HG02943 (cell line): Measurements from ENCODE around the gene CREB3L4.
"Not testable (repeated sequence)": the region's sequence is repeated elsewhere in the genome, so short reads cannot be mapped to it uniquely, and the experiment has no call there.

Source experiments
- ATAC-seq: cut with Tn5 transposase; IDR thresholded peaks from one replicate; pipeline ENCODE4 v1.9.1; 2021; ENCODE audit warnings: mild to moderate bottlenecking, low read depth, moderate library complexity; ENCODE audit not compliant: unreplicated experiment

Gene CREB3L4

DNA sequence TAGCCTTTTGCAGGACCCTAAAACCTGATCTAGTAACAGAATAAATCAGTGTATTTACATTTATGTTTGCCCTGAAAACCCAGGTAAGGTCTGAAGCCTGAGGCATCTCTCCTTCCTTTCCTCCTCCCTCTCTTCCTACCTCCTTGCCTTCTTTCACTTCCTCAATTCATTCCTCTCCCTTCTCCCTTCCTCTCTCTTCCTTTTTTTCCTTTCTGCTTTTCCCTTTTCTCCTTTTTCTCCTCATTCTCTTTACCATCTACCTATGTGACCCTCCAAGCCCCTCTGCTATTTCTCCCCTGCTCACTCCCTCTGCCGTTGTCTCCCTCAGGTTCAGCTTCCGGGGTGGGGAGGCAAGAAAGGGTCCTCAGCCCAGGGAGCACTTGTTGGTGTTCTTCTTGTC is 14.0 kb downstream of the CREB3L4 start:
- ATAC-seq: not testable (repeated sequence)

DNA sequence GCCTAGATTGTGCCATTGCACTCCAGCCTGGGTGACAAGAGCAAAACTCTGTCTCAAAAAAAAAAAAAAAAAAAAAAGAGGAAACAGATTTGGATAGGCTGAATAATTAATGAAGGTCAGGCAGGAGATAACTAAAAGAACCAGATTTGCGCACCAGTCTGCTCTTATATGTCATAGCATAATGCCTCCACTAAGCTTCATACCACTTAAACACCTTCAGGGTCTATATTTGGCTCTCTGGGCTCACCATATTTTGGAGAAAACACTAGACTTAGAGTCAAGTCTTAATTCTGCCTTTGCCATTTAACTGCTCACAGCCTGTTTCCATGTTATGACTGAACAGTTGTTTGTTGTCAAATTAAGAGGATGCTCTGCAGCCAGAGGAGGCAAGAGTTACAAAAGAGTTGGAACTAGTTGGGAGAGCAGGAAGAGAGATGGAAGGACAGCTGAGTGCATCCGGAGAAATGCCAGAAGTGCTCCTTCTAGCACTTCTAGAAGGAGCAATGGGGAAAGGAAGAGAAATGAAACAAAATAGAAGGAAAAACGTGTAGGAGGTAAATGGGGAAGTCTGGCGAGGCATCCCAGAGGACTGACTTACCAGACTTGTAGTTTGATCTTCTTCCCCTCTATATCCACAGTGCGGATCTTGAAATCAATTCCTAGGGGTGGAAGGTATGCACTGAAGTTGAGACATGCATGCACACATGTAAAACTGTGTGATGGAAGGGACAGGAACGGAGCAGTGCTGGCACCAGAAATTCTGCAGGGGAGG is 16.6 kb downstream of the CREB3L4 start:
- no peak for ATAC-seq

DNA sequence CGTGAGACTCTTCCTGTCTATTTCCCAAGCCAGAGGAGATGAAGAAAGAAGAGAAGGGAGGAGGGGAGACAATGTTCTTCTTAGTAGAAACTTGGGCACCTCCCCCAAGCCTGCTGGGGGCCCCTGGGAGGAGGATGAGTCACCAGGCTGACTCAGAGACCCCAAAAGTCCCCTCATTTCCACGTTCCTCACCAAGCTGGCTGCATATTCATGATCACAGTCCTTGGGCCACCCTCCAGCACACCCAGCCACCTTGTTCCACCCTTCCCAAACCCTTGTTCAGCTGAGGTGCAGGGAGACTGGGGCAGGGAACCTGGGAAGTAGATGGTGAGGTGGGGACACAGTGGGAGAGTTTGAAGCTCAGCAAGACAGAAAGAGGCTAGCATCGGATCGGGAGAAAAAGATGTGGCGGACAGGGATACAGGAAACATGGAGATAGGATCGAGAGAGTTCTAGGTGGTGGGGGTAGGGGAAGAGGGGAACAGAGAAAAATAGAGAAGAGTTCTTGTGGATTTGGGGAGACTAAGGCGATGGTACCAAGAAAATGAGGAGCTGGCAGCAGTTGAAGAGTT is 17.7 kb downstream of the CREB3L4 start:
- no peak for ATAC-seq

DNA sequence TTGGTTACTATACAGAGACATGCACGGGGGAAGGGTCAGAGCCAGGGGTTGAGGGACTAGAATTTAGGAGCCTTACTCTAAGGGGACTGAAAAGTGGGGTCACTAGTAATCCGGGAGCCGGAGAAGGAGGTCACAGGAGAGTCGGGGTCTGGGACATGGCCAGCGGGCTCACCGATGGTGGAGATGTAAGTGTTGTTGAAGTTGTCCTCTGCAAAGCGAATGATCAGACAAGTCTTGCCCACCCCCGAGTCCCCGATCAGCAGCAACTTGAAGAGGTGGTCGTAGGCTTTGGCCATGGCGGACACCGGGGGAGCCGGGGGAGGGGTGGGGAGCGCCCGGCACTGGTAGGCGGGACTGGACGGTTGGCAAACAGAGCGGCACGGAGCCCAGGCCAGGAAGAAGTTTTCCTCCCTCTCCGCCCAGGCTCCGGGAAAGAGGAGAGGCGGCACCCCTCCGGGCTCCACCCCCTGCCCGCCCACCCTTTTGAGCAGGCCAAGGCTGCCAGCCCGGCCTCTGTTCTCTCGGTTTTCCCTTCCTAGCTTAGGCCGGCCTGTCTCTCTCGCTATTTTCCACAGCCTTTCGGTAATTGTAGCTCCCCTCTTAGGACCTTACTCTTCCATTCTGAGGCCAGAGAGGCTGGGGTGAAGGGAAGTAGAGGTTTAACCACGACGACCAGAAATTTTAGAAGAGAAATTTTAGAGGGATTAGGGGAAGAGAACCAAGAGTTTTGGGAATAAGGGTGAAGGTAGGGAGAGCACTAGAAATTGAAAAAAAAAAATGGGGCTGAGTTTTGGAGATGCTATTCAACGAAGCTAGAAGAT is 18.4 kb downstream of the CREB3L4 start, which contains the start of gene RAB13:
Gene RAB13 (minus strand): TSS at position 399 of the 821 bp plus-strand sequence. CDS start 103 bp downstream, at position 296.
- no peak for ATAC-seq

DNA sequence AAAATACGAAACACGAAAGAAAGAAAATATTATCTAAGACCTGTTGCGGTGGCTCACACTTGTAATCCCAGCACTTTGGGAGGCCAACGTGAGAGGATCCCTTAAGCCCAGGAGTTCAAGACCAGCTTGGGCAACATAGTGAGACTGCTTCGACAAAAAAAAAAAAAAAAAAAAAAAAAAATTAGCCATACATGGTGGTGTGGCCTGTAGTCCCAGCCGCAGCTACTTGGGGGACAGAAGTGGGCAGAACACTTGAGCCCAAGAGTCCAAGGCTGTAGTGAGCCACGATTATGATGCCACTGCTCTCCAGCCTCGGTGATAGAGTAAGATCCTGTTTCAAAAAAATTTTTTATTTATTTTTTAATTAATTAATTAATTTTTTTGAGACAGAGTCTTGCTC is 19.9 kb downstream of the CREB3L4 start:
- no peak for ATAC-seq

DNA sequence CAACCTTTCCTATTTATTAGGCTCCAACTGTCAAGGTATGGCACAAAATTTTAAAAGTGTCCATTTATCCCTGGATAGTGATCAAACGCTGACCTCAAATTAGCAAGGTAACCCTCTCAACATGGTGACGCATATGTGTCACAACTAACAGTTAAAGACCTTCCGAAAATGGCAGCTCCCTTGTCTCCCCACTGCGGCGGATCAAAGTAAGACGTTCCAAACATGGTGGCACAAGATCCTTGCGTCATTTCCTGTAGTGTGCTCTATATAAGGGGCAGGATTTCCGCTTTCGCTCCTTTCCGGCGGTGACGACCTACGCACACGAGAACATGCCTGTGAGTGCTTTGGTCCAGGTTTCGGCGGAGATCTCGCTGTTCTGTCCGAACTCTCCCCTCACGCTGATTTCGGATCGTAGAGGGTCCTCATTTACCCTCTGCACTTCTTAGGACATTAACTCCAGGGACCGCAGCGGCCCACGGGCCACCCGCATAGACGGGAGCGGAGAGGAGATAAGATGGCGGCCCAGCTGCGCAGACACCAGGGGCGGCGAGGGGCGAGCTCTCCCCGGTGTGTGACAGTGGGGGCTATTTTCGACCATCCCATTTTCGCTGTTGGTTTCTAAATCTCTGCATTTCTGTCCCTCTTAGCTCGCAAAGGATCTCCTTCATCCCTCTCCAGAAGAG is 22.9 kb downstream of the CREB3L4 start, which contains the start of gene RPS27:
Gene RPS27 (plus strand): TSS at position 295 of the 683 bp plus-strand sequence. CDS start 35 bp downstream, at position 330.
- peak; percentile 59 for ATAC-seq

DNA sequence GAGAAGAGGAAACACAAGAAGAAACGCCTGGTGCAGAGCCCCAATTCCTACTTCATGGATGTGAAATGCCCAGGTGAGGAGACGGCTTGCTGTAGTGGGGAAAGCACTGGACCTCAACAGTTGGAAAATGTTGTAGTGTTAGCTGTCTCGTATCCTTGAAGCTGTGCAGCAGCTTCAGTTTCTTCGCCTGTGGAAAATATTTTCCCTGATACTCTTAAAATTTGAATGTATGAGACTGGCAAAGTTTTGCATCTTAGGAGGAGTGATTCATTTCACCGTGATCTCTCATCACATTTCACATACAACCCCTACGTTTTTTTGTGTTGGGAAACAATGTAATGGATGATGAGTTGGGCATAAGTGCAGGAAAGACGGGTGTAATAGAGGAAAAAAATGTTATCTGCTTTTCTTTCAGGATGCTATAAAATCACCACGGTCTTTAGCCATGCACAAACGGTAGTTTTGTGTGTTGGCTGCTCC is 23.5 kb downstream of the CREB3L4 start:
- no peak for ATAC-seq

DNA sequence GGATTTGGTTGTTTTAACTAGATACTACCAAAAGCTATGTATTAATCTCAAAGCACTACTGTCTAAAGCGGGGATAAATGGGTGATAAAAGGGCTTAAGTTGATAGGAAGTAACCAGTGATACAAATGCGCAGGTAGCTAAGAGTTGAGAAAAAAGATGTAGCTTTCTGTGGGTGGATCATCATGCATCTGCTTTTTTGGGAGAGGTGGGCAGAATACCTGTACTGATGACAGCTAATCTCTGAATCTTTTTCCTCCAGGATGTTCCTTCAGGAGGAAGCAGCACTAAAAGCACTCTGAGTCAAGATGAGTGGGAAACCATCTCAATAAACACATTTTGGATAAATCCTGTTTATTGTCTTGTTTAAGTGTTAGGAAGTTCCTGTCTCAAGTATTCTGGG is 24.1 kb downstream of the CREB3L4 start:
- ATAC-seq: no peak

DNA sequence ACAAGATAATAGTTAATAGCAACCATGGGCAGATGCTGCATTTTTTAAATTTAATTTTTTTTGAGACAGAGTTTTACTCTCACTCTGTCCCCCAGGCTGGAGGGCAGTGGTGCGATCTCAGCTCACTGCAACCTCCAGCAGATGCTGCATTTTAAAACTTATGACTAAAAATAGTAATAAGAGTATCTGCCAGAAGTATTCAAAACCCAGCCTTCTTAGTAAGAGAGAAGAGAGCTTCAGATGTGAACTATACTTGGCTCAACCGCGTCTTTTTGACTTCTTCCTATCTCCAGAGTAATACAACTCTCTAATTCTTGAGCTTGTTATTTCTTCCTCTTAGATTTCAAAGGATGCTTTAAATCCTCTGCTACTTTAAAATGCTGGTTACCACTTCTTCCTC is 27.5 kb downstream of the CREB3L4 start:
- ATAC-seq: no peak

DNA sequence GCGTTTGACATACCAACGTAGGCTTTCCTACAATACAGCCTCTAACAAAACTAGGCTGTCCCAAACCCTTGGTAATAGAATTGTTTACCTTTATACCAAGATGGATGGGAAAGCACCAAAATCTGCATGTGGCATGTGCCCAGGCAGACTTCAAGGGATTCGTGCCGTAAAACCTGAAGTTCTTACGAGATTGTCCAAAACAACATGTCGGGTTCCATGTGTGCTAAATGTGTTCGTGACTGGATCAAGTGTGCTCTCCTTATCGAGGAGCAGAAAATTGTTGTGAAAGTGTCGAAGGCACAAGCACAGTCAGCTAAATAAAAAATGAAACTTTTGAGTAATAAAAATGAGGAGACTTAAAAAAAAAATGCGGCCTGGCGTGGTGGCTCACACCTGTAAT is 27.9 kb downstream of the CREB3L4 start:
- ATAC-seq: no peak

DNA sequence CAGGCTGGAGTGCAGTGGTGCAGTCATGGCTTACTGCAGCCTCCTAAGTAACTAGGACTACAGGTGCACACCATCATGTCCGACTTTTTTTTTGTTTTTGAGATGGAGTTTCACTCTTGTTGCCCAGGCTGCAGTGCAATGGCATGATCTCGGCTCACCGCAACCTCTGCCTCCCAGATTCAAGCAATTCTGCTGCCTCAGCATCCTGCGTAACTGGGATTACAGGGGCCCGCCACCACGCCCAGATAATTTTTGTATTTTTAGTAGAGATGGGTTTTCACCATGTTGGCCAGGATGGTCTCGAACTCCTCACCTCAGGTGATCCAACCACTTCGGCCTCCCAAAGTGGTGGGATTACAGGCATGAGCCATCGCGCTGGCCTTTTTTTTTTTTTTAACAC is 29.2 kb downstream of the CREB3L4 start:
- not testable (repeated sequence) for ATAC-seq

DNA sequence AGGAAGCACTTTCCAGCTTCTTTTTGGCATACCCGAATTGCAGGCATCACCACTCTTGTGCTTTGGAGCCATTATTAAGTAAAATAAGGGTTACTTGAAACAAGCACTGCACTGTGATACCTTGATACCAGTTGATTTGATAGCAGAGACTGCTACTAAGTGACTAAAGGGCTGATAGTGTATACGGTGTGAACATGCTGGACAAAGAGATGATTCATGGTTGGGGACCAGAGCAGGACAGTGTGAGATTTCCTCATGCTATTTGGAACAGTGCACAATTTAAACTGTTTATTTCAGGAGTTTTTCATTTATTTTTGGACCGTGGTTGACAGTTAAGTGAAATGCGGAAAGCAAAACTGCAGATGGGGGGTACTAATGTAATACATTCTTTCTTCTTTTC is 32.7 kb downstream of the CREB3L4 start:
- no peak for ATAC-seq

DNA sequence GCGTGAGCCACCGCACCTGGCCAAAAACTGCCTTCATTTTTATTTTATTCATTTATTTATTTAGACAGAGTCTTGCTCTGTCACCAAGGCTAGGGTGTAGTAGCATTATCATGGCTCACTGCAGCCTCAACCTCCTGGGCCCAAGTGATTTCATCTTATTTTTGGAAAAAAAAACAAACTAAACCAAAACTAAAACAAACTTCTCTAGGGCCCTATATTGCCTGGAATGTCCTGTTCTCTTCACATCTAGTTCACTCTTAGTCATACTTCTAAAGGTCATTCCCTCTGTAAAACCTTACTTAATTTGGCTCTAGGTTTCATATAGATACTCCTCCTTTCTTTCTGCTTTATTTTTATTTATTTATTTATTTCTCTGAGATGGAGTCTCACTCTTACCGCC is 38.4 kb downstream of the CREB3L4 start:
- no peak for ATAC-seq

DNA sequence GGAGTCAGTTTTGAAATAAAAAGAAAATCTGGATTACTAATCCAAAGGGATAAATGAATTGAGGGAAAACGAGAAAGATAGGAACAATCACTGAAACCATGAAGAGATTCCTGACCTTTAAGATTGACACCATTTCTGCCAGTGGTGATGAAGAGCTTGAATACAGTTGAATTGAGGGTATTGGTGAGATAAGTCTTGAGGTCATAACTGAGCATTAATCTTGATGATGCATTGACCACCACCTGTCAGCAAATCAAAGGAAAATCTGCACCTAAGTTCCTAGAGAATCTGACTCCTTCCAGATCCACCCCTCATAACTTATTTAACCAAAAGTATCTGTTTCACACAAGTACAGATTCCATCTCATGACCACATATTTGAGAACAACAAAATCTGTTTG is 44.4 kb downstream of the CREB3L4 start:
- no peak for ATAC-seq

DNA sequence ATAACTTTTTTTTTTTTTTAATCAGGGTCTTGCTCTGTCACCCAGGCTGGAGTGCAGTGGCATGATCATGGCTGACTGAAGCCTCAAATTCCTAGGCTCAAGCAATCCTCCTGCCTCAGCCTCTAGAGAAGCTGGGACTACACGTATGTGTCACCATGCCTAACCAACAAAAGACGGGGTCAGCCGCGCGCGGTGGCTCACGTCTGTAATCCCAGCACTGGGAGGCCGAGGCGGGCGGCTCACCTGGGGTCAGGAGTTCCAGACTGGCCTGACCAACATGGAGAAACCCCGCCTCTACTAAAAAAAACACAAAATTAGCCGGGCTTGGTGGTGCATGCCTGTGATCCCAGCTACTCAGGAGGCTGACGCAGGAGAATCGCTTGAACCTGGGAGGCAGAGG is 44.8 kb downstream of the CREB3L4 start:
- ATAC-seq: not testable (repeated sequence)

DNA sequence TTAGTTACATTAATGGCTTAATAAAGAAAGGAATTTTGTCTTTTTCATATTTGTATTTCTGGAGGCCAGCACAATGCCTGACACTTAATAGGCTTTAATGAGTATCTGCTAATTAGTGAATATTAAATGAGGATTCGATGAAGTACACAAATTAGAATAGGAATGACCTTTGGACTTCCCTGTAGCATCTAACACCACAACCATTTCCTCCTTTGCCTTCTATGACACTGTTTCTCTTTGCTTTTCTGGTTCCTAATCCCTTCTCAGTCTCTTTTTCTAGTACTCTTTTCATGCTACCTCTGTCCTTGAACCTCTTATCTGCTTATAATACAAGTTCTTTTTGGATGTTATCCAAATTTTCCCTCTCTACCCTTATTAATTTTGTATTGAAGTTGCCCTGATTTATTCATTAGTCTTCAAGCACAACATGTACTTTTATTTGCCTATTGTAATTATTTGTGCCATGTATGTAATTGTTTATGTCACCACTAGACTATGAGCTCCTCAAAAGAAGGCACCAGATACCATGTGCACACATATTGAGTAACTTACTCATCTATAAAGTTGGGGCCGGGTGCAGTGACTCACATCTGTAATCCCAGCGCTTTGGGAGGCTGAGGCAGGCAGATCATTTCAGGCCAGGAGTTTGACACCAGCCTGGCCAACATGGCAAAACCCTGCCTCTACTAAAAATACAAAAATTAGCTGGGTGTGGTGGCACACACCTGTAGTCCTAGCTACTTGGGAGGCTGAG is 46.6 kb downstream of the CREB3L4 start:
- no peak for ATAC-seq

DNA sequence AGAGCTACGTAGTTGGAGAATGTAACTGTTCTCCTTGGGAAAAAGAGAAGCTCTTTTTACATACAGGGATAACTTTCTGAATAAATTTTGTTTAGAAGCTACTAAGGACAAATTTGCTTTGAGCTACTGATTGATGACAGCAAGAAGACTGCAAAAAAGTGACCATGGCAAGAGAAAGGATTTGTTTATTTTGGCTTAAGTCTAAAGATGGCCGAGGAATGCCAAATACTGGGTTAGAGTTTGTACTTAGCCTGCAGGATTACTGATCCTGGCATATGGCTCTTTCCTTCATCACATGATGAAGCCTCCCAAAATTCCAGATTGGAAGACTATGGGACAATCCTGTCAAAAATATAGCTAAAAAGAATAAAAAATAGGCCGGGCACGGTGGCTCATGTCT is 51.6 kb downstream of the CREB3L4 start:
- ATAC-seq: no peak

DNA sequence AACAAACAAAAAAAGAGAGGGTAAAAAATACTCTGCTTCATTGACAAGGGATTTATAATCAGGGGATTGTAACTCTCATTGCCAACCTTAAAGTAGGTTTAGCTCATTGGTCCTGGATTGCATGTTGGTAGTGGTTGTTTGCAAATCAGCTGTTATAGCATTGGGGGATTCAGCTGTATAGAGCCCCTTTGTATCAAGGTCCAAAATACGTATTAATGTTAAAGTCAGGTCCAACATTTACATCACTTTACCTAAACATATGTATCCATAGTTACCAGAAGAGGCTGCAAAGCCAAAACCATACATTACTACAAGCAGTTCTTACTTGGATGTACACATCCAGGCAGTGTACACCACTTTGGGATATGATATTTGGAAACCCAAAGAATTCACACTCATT is 52.2 kb downstream of the CREB3L4 start:
- no peak for ATAC-seq
